B cell (primary cell): ENCODE results near the gene RASSF8. TPM values are rescaled to one million over a fixed set of nuclear protein-coding genes. Genes with fewer than 3 reads are reported as not detected.

Experiments used
- ATAC-seq: fragments of 200-7000 bp; cut with Tn5 transposase; one replicate; pipeline ENCODE4 v1.10.0; 2021; ENCODE audit warnings: low read depth, mild to moderate bottlenecking, moderate number of reproducible peaks, moderate library complexity
- CTCF ChIA-PET: fragments of 350-600 bp; sonication (Branson Sonifier 250); formaldehyde crosslinking; loops from one replicate; lab custom pipeline; 2021; ENCODE audit warnings: antibody characterized with exemption, inconsistent platforms; lab: Charles Lee
- POLR2A ChIA-PET: fragments of 350-600 bp; sonication (Branson Sonifier 250); formaldehyde crosslinking; loops from one replicate; lab custom pipeline; 2021; ENCODE audit warnings: antibody characterized with exemption; lab: Charles Lee
- DNase-seq: peaks from one replicate; pipeline ENCODE4 v3.0.0; 2013
- H2AFZ ChIP-seq: 2 replicates; pipeline ENCODE4 v1.6.1; 2012; ENCODE audit warnings: mild to moderate bottlenecking, low read depth, low read length; ENCODE audit not compliant: insufficient read depth, poor library complexity, severe bottlenecking
- H3K27ac ChIP-seq, 2 donors: 1 replicate in 1 of 2; 2 replicates in 1 of 2; pipeline ENCODE4 v1.5.1; 2012 to 2013; ENCODE audit warnings: low read length in 2 of 2, mild to moderate bottlenecking in 2 of 2, moderate library complexity in 1 of 2
- H3K27me3 ChIP-seq, 4 experiments: fragments of 200-600 bp in 1 of 4; sonication (generic) in 1 of 4; replicated peaks in 1 of 4; 1 replicate in 2 of 4; 2 replicates in 2 of 4; pipeline versions ENCODE4 v1.6.1 to v1.7.0; 2013 to 2016; ENCODE audit warnings: low read length in 3 of 4, mild to moderate bottlenecking in 2 of 4, mixed read lengths in 1 of 4, moderate library complexity in 1 of 4; ENCODE audit not compliant: insufficient read depth in 4 of 4, control insufficient read depth in 3 of 4; ENCODE audit errors: control extremely low read depth in 1 of 4
- H3K36me3 ChIP-seq, 2 experiments: replicated peaks in 1 of 2; 1 replicate in 1 of 2; 2 replicates in 1 of 2; pipeline versions ENCODE4 v1.6.1 to v1.7.1; 2013; ENCODE audit warnings: low read length in 1 of 2; ENCODE audit not compliant: insufficient read depth in 2 of 2, control insufficient read depth in 1 of 2; ENCODE audit errors: control extremely low read depth in 1 of 2, extremely low read depth in 1 of 2
- H3K4me1 ChIP-seq, 2 donors: fragments of 200-600 bp in 1 of 2; sonication (generic) in 1 of 2; 1 replicate in 1 of 2; 2 replicates in 1 of 2; pipeline versions ENCODE4 v1.5.1 to v1.6.1; 2013 to 2017; ENCODE audit warnings: low read length in 2 of 2; ENCODE audit not compliant: control insufficient read depth in 2 of 2, insufficient read depth in 2 of 2
- H3K4me2 ChIP-seq: replicated peaks from 2 replicates; pipeline ENCODE3; 2012; ENCODE audit warnings: mild to moderate bottlenecking, low read depth, low read length; ENCODE audit not compliant: poor library complexity, severe bottlenecking
- H3K4me3 ChIP-seq, 5 experiments: fragments of 200-600 bp in 1 of 5; sonication (generic) in 1 of 5; 1 replicate in 3 of 5; 2 replicates in 2 of 5; pipeline versions ENCODE4 v1.5.1 to v1.7.0; 2011 to 2016; ENCODE audit warnings: low read length in 4 of 5, mild to moderate bottlenecking in 4 of 5, low read depth in 2 of 5, control low read depth in 1 of 5, moderate library complexity in 1 of 5; ENCODE audit not compliant: insufficient read depth in 1 of 5; ENCODE audit errors: control extremely low read depth in 1 of 5, extremely low read depth in 1 of 5
- H3K79me2 ChIP-seq: fragments of 200-600 bp; sonication (generic); one replicate; pipeline ENCODE4 v1.6.0; 2016; ENCODE audit warnings: low read length; ENCODE audit not compliant: control insufficient read depth, insufficient read depth
- H3K9ac ChIP-seq: fragments of 200-600 bp; sonication (generic); 2 replicates; pipeline ENCODE4 v1.6.1; 2017; ENCODE audit warnings: mild to moderate bottlenecking, low read length, moderate library complexity
- H3K9me3 ChIP-seq, 3 donors: one replicate each; pipeline versions ENCODE4 v1.6.1 to v1.7.1; 2013; ENCODE audit warnings: low read length in 2 of 3; ENCODE audit not compliant: control insufficient read depth in 2 of 3, insufficient read depth in 1 of 3; ENCODE audit errors: control extremely low read depth in 1 of 3
- H4K20me1 ChIP-seq: 2 replicates; pipeline ENCODE4 v1.6.0; 2012; ENCODE audit warnings: mild to moderate bottlenecking, low read length; ENCODE audit not compliant: insufficient read depth, control insufficient read depth, poor library complexity, severe bottlenecking
- H3K27ac Mint-ChIP-seq: one replicate; pipeline ENCODE4 v1.8.0; 2021; ENCODE audit warnings: mixed read lengths
- H3K27me3 Mint-ChIP-seq: one replicate; pipeline ENCODE4 v1.8.0; 2021; ENCODE audit warnings: mixed read lengths
- H3K4me1 Mint-ChIP-seq: one replicate; pipeline ENCODE4 v1.8.0; 2021; ENCODE audit warnings: mixed read lengths
- H3K4me3 Mint-ChIP-seq: one replicate; pipeline ENCODE4 v1.8.0; 2021; ENCODE audit warnings: mixed read lengths
- H3K9me3 Mint-ChIP-seq: one replicate; pipeline ENCODE4 v1.8.0; 2022; ENCODE audit warnings: mixed read lengths; ENCODE audit not compliant: insufficient read depth
- EZH2 ChIP-seq: IDR thresholded peaks from 2 replicates; pipeline ENCODE4 v1.6.1; 2012; ENCODE audit warnings: borderline replicate concordance, low read depth, mild to moderate bottlenecking, moderate library complexity, low read length; ENCODE audit not compliant: insufficient read depth, poor library complexity, severe bottlenecking
- WGBS: methylation state at CpG from one replicate; pipeline ENCODE4 v1.1.5; 2013; ENCODE audit warnings: missing lambda C conversion rate; ENCODE audit not compliant: insufficient coverage; 5-methylcytosine and 5-hydroxymethylcytosine counted together
- intact Hi-C: fragments of 100-400 bp; cut with micrococcal nuclease; formaldehyde crosslinking; loops from one replicate; pipeline ENCODE4 v1.10.0; 2022
- polyA plus RNA-seq: library from polyadenylated mRNA; depleted of rRNA; stranded (reverse); fragments of >200 nt; gene quantifications from 2 replicates; pipeline ENCODE4 v1.2.3, GENCODE V29; 2012
- total RNA-seq, 2 donors: library from RNA; stranded (reverse); fragments of 120-200 nt in 1 of 2; gene quantifications; 1 replicate in 1 of 2; 2 replicates in 1 of 2; pipeline versions ENCODE4 v1.2.3 to v1.2.4, GENCODE V29; 2013 to 2022
- TF ChIP-seq, protein P1 (sequence below): fragments of 200-600 bp; IDR thresholded peaks from one replicate; pipeline ENCODE4 v1.8.0; 2022; ENCODE audit warnings: antibody characterized with exemption, mild to moderate bottlenecking

The RASSF8 gene
- total and polyA plus RNA-seq, 2 donors (not counting 1 experiment from before 2014, with no cell fraction given) = 0.01 to 0.49 TPM

DNA sequence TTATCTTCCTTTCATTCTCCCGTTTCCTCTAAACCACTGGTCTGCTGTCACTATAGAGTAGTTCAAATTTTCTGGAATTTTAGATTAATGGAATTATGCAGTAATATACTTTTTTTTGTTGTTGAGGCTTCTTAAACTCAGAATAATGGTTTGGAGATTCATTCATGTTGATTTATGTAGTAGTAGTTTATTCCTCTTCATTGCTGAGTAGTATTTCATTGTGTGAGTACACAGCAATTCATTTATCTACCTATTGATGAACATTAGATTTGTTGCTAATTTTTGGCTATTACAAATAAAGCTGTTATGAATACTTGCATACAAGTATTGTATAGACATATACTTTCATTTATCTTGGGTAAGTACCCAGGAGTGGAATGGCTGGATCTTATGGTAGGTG, 7.2 kb downstream of the RASSF8 start:
- no CpG with 5 or more reads among the region's 1 CpG for WGBS
- Histone ChIP-seq H3K9me3 (no peaks in the 10 kb centered on the region), H3K9ac (no peak overlapping the region), H4K20me1 (no peaks in the 10 kb centered on the region), H3K4me3 (no peak overlapping the region), H3K4me1 (peaks cover 0 to under 1% of the 10 kb centered on the region in 2 donors), H3K4me2 (no peak overlapping the region), H3K36me3 (no peaks in the 10 kb centered on the region), H3K79me2 (no peaks in the 10 kb centered on the region), H2AFZ (no peak overlapping the region), H3K27me3 (peaks cover 0 to 16% (median 10%) of the 10 kb centered on the region in 4 experiments), H3K27ac (no peak overlapping the region)
- POLR2A ChIA-PET = no interaction called here
- ATAC-seq (no peak), DNase-seq (no peak)
- CTCF ChIA-PET = no interaction called here
- Mint-ChIP-seq H3K27me3 (peaks cover 73% of the 10 kb centered on the region), H3K9me3 (no peaks in the 10 kb centered on the region), H3K27ac (no peak overlapping the region), H3K4me1 (peaks cover under 1% of the 10 kb centered on the region), H3K4me3 (no peak overlapping the region)
- TF ChIP-seq, protein P1, sequence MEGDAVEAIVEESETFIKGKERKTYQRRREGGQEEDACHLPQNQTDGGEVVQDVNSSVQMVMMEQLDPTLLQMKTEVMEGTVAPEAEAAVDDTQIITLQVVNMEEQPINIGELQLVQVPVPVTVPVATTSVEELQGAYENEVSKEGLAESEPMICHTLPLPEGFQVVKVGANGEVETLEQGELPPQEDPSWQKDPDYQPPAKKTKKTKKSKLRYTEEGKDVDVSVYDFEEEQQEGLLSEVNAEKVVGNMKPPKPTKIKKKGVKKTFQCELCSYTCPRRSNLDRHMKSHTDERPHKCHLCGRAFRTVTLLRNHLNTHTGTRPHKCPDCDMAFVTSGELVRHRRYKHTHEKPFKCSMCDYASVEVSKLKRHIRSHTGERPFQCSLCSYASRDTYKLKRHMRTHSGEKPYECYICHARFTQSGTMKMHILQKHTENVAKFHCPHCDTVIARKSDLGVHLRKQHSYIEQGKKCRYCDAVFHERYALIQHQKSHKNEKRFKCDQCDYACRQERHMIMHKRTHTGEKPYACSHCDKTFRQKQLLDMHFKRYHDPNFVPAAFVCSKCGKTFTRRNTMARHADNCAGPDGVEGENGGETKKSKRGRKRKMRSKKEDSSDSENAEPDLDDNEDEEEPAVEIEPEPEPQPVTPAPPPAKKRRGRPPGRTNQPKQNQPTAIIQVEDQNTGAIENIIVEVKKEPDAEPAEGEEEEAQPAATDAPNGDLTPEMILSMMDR = no peak
- no peak for TF ChIP-seq EZH2
- intact Hi-C loops = no loop called here

DNA sequence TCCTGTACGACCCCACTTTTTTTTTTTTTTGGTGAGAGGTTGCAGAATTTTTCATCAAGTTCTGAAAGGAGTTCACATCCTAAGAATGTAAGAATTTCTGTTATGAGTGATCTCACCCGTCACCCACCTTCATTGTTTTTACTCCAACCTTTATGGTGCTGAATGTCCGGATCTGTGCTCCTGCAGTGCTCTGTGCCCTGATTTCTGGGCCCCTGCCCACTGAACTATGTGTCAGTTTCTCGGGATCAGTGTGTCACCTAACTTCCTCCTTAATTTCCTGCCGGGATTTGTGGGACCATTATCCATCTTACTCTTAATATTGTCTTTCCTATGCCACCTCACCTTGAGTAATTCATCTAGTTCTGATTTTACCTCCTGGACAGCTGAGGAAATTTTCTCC, 11.6 kb downstream of the RASSF8 start:
- H3K9ac ChIP-seq = no peak overlapping the region
- no peak overlapping the region for H2AFZ ChIP-seq
- H3K4me1 ChIP-seq = no peaks in the 10 kb centered on the region
- DNase-seq (no peak), ATAC-seq (no peak)
- intact Hi-C loops = no loop called here
- H4K20me1 ChIP-seq = no peaks in the 10 kb centered on the region
- H3K4me3 ChIP-seq = no peak overlapping the region
- H3K9me3 ChIP-seq = no peaks in the 10 kb centered on the region
- no peaks in the 10 kb centered on the region for H3K79me2 ChIP-seq
- no peak for TF ChIP-seq EZH2
- TF ChIP-seq, protein P1 = no peak
- H3K9me3 Mint-ChIP-seq = no peaks in the 10 kb centered on the region
- 83% methylated on average over 3 of the region's 5 CpGs for WGBS
- no peaks in the 10 kb centered on the region for H3K4me1 Mint-ChIP-seq
- no peak overlapping the region for H3K27ac Mint-ChIP-seq
- no peak overlapping the region for H3K4me2 ChIP-seq
- ChIA-PET CTCF (no interaction called here), POLR2A (no interaction called here)
- peaks cover 0 to 5% (median 2%) of the 10 kb centered on the region in 4 experiments for H3K27me3 ChIP-seq
- H3K4me3 Mint-ChIP-seq = no peak overlapping the region
- no peak overlapping the region for H3K27ac ChIP-seq
- no peaks in the 10 kb centered on the region for H3K36me3 ChIP-seq
- H3K27me3 Mint-ChIP-seq = peaks cover 54% of the 10 kb centered on the region
